Sciatic nerve (tissue), 2 donors: ENCODE data around the gene RAET1G. TPM values are rescaled to one million over a fixed set of nuclear protein-coding genes. Genes with fewer than 3 reads are reported as not detected.
"Not testable (repeated sequence)": the region's sequence is repeated elsewhere in the genome, so short reads cannot be mapped to it uniquely, and the experiment has no call there.

Experiments
- ATAC-seq: fragments of 200-7000 bp; cut with Tn5 transposase; one replicate; pipeline ENCODE4 v1.9.1; 2020; ENCODE audit warnings: mild to moderate bottlenecking, moderate library complexity
- DNase-seq: peaks from one replicate; pipeline ENCODE4 v3.0.0-alpha.2; 2020; ENCODE audit warnings: low spot score
- intact Hi-C: fragments of 100-400 bp; cut with DNase I; formaldehyde crosslinking; loops from one replicate; pipeline ENCODE4 v1.14.2; 2022
- total RNA-seq: library from RNA; stranded (reverse); fragmentation: NEBNext Ultra II Directional; extraction: Animal tissue kit (Norgen Biotek cat#: 25700); gene quantifications from one replicate; pipeline ENCODE4 v1.2.1, GENCODE V29; 2021
- donor health status: DM: no; HTN: no; CAD: no.
- donor health status: DM: no; HTN: no; CAD: no.

RAET1G gene
- total RNA-seq, 1 donor from 2014 or later: 0.53 TPM

GRCh38 chr6:149954984-149955653, 32.2 kb upstream of the RAET1G start:
- ATAC-seq, intact Hi-C loops, DNase-seq: not testable (repeated sequence)

GRCh38 chr6:149954328-149954983, 31.5 kb upstream of the RAET1G start:
- peak; percentile 39 for ATAC-seq
- DNase-seq, intact Hi-C loops: not testable (repeated sequence)

- intact Hi-C loops, DNase-seq: not testable (repeated sequence)
- peak; percentile 52 for ATAC-seq
These were observed 31.0 kb upstream of the RAET1G start for GRCh38 chr6:149953934-149954327.

GRCh38 chr6:149953390-149953789, 30.5 kb upstream of the RAET1G start:
- intact Hi-C loops, ATAC-seq, DNase-seq: not testable (repeated sequence)

GRCh38 chr6:149951626-149952025, 28.7 kb upstream of the RAET1G start:
- DNase-seq (no peak), ATAC-seq (no peak)
- intact Hi-C loops: no loop called here

GRCh38 chr6:149951096-149951495, 28.2 kb upstream of the RAET1G start:
- ATAC-seq: no peak
- intact Hi-C loops: no loop called here
- no peak for DNase-seq

- DNase-seq (no peak), ATAC-seq (no peak)
- intact Hi-C loops: no loop called here
These were observed 27.5 kb upstream of the RAET1G start for GRCh38 chr6:149950423-149950822.

GRCh38 chr6:149948616-149949015, 25.7 kb upstream of the RAET1G start:
- DNase-seq (no peak), ATAC-seq (no peak)
- intact Hi-C loops: no loop called here

- intact Hi-C loops: no loop called here
- DNase-seq (no peak), ATAC-seq (no peak)
These were observed 25.1 kb upstream of the RAET1G start for GRCh38 chr6:149948011-149948410.

GRCh38 chr6:149947533-149947932, 24.6 kb upstream of the RAET1G start:
- intact Hi-C loops, ATAC-seq, DNase-seq: not testable (repeated sequence)

GRCh38 chr6:149946631-149947030, 23.7 kb upstream of the RAET1G start:
- intact Hi-C loops, ATAC-seq, DNase-seq: not testable (repeated sequence)

GRCh38 chr6:149945276-149945675, 22.4 kb upstream of the RAET1G start:
- DNase-seq, ATAC-seq, intact Hi-C loops: not testable (repeated sequence)

GRCh38 chr6:149943321-149943720, 20.4 kb upstream of the RAET1G start:
- ATAC-seq, DNase-seq, intact Hi-C loops: not testable (repeated sequence)

- peak; percentile 11 for ATAC-seq
- intact Hi-C loops: no loop called here
- DNase-seq: no peak
These were observed 19.5 kb upstream of the RAET1G start for GRCh38 chr6:149942461-149942829.

GRCh38 chr6:149941583-149942460, 18.9 kb upstream of the RAET1G start, which contains the start of gene ULBP2:
Gene ULBP2, plus strand, starts transcription at chr6:149942014. Its CDS starts 59 bp downstream, at chr6:149942073.
- peak; percentile 88 for DNase-seq
- intact Hi-C loops: no loop called here

GRCh38 chr6:149940672-149940982, 17.7 kb upstream of the RAET1G start:
- intact Hi-C loops: no loop called here
- DNase-seq (no peak), ATAC-seq (no peak)

More at GRCh38 chr6:149941583-149942460, 18.9 kb upstream of the RAET1G start, which contains the start of gene ULBP2:
- peak; percentile 93 for ATAC-seq

- DNase-seq (no peak), ATAC-seq (no peak)
- intact Hi-C loops: no loop called here
These were observed 17.2 kb upstream of the RAET1G start for GRCh38 chr6:149939909-149940671.

GRCh38 chr6:149939356-149939648, 16.4 kb upstream of the RAET1G start:
- DNase-seq (no peak), ATAC-seq (no peak)
- intact Hi-C loops: no loop called here
